ENCODE results near the gene COL15A1. TPM values are rescaled to one million over a fixed set of nuclear protein-coding genes. Genes with fewer than 3 reads are reported as not detected.

COL15A1 gene
- total RNA-seq, 2 donors from 2014 or later, result 6.0 to 16.0 TPM

DNA sequence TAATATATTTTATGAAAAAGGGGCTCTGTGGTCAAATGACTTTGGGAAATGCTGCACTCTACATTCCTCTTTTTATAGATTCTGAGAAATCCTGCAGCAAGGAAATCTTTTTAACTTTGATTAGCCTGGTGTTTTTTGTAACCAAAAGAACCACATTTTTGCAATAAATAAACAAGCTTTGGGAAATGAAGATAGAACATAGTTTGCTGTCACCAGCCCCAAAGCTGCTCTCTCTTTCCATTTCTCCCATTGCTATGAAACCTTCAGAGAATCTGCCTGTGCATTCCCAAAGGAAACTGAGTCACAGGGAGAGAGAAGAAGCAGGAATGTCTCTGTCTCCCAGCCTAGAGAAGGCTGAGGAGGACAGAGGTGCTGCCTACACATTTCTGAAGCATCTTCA lies 59.0 kb downstream of the COL15A1 start:
- TF ChIP-seq CTCF (IDR thresholded peaks at IDR 0.05), result no peak
- Histone ChIP-seq H3K4me1 (no peaks in the 10 kb centered on the region), H3K27ac (no peak overlapping the region), H3K27me3 (no peaks in the 10 kb centered on the region), H3K9ac (ENCODE audit: low read depth in 2 of 2, low read length in 2 of 2) (no peak overlapping the region), H3K4me3 (no peak overlapping the region), H3K9me3 (no peaks in the 10 kb centered on the region), H3K36me3 (no peaks in the 10 kb centered on the region)
- DNase-seq, result no peak
- intact Hi-C loops (cut with DNase I), result loop anchor here (5.0 kb wide), 1 partner anchor 140 kb away; no protein-coding TSS in a partner anchor

DNA sequence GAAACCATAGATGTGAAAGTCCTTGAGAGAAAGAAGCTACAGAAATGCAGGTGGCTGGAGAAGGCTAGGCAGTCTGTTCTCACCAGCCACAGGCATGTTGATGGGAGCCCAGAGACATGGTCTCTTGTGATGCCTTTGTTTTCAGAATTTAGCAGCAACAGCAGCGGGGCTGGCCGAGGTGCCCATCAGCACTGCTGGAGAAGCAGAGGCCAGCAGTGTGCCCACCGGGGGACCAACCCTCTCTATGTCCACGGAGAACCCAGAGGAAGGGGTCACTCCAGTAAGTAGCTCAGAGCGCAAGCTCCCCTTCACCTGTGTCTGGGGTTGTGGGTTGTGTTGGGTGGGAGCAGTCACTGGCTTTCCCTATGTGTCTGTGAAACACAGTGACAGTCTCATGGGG lies 59.6 kb downstream of the COL15A1 start:
- Histone ChIP-seq H3K36me3 (no peaks in the 10 kb centered on the region), H3K4me3 (no peak overlapping the region), H3K27me3 (no peaks in the 10 kb centered on the region), H3K4me1 (no peaks in the 10 kb centered on the region), H3K27ac (no peak overlapping the region), H3K9me3 (no peaks in the 10 kb centered on the region), H3K9ac (ENCODE audit: low read depth in 2 of 2, low read length in 2 of 2) (no peak overlapping the region)
- no peak for TF ChIP-seq CTCF (IDR thresholded peaks at IDR 0.05)
- intact Hi-C loops (cut with DNase I), result loop anchor here (5.0 kb wide), 1 partner anchor 139 kb away; no protein-coding TSS in a partner anchor
- no peak for DNase-seq

DNA sequence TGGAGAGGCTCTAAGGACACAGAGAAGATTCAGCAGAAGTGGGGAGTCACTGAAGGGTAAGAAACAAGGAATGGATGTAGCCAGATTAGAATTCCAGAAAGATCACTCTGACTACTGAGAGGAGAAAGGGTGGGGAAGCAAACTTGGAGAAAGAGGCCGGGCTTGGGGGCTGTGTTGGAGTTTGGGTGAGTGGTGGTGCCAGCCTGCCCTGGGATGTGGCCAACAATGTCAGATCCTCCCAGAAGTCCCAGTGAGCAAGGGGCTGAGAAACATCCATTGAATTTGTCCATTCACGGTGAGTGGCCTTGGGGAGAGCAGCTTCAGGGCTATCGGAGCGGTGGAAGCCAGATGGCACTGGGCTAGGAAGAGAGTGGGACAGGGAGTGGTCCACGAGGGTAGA lies 60.4 kb downstream of the COL15A1 start:
- DNase-seq, result no peak
- no peaks in the 10 kb centered on the region for H3K36me3 ChIP-seq
- H3K9me3 ChIP-seq, result no peaks in the 10 kb centered on the region
- H3K9ac ChIP-seq (ENCODE audit: low read depth in 2 of 2, low read length in 2 of 2), result no peak overlapping the region
- H3K27me3 ChIP-seq, result no peaks in the 10 kb centered on the region
- intact Hi-C loops (cut with DNase I), result loop anchor here (5.0 kb wide), 1 partner anchor 138 kb away; no protein-coding TSS in a partner anchor
- no peak overlapping the region for H3K27ac ChIP-seq
- no peak overlapping the region for H3K4me3 ChIP-seq
- H3K4me1 ChIP-seq, result no peaks in the 10 kb centered on the region
- no peak for TF ChIP-seq CTCF (IDR thresholded peaks at IDR 0.05)

- TF ChIP-seq CTCF (IDR thresholded peaks at IDR 0.05), result no peak
- Histone ChIP-seq H3K4me1 (no peaks in the 10 kb centered on the region), H3K9me3 (no peaks in the 10 kb centered on the region), H3K27ac (no peak overlapping the region), H3K4me3 (no peak overlapping the region), H3K9ac (ENCODE audit: low read depth in 2 of 2, low read length in 2 of 2) (no peak overlapping the region), H3K27me3 (no peaks in the 10 kb centered on the region), H3K36me3 (no peaks in the 10 kb centered on the region)
- intact Hi-C loops (cut with DNase I), result loop anchor here (5.0 kb wide), 1 partner anchor 137 kb away; no protein-coding TSS in a partner anchor
- peak; percentile 13 for DNase-seq
These were observed 61.2 kb downstream of the COL15A1 start for GRCh38 chr9:99004717-99005460.

- no peak for TF ChIP-seq CTCF (IDR thresholded peaks at IDR 0.05)
- intact Hi-C loops (cut with DNase I), result no loop called here
- Histone ChIP-seq H3K9me3 (no peaks in the 10 kb centered on the region), H3K4me1 (no peaks in the 10 kb centered on the region), H3K4me3 (no peak overlapping the region), H3K27ac (no peak overlapping the region), H3K27me3 (no peaks in the 10 kb centered on the region), H3K36me3 (no peaks in the 10 kb centered on the region), H3K9ac (ENCODE audit: low read depth in 2 of 2, low read length in 2 of 2) (no peak overlapping the region)
- no peak for DNase-seq
These were observed 61.9 kb downstream of the COL15A1 start for GRCh38 chr9:99005651-99006050.

Data from colonic mucosa (tissue), 4 donors.